ENCODE data around the gene ID1.
"Not testable (repeated sequence)": the region's sequence is repeated elsewhere in the genome, so short reads cannot be mapped to it uniquely, and the experiment has no call there.

The ID1 gene

GRCh38 chr20:31638816-31639215 is 33.7 kb downstream of the ID1 start:
- no peak for DNase-seq

- DNase-seq: no peak
Measured at GRCh38 chr20:31640259-31640658, 35.2 kb downstream of the ID1 start.

GRCh38 chr20:31641391-31641790 is 36.3 kb downstream of the ID1 start:
- DNase-seq: no peak

GRCh38 chr20:31642837-31643236 is 37.7 kb downstream of the ID1 start:
- no peak for DNase-seq

- no peak for DNase-seq
Measured at GRCh38 chr20:31643522-31643921, 38.4 kb downstream of the ID1 start.

GRCh38 chr20:31644701-31645100 is 39.6 kb downstream of the ID1 start:
- DNase-seq: no peak

GRCh38 chr20:31648104-31648503 is 43.0 kb downstream of the ID1 start:
- DNase-seq: not testable (repeated sequence)

GRCh38 chr20:31652917-31653396 is 47.9 kb downstream of the ID1 start:
- DNase-seq: no peak

GRCh38 chr20:31653561-31653960 is 48.5 kb downstream of the ID1 start:
- no peak for DNase-seq

GRCh38 chr20:31654534-31654933 is 49.4 kb downstream of the ID1 start:
- DNase-seq: no peak
